Measurements from ENCODE around the gene ATAD3C. TPM values are rescaled to one million over a fixed set of nuclear protein-coding genes. Genes with fewer than 3 reads are reported as not detected.

Gene ATAD3C
- total RNA-seq, 5 donors from 2014 or later (not counting 1 experiment from before 2014, with no cell fraction given) = 0.59 to 3.1 (median 1.4) TPM

- CTCF ChIA-PET = no interaction called here
- Histone ChIP-seq H3K9me3 (no peaks in the 10 kb centered on the region), H3K4me1 (ENCODE audit: control insufficient read depth in 1 of 2, extremely low read depth in 1 of 2, insufficient read depth in 2 of 2, low read length in 2 of 2) (peaks cover 0 to 12% of the 10 kb centered on the region in 2 experiments), H3K36me3 (ENCODE audit: control insufficient read depth in 2 of 2, extremely low read depth in 1 of 2, insufficient read depth in 1 of 2, low read length in 1 of 2) (no peaks in the 10 kb centered on the region), H3K27ac (ENCODE audit: low read length) (no peak overlapping the region), H3K4me3 (ENCODE audit: control insufficient read depth in 1 of 2, extremely low read depth in 1 of 2, low read length in 1 of 2) (no peak overlapping the region), H3K27me3 (replicated peaks in 1 of 2; ENCODE audit: control insufficient read depth in 2 of 2, extremely low read depth in 1 of 2, insufficient read depth in 2 of 2, low read length in 1 of 2) (peaks cover 0 to 67% of the 10 kb centered on the region in 2 experiments)
- Mint-ChIP-seq H3K36me3 (no peaks in the 10 kb centered on the region), H3K4me1 (peaks cover 0 to 2% (median 0%) of the 10 kb centered on the region in 3 donors), H3K27me3 (peaks cover 7 to 34% of the 10 kb centered on the region in 2 donors), H3K4me3 (no peak overlapping the region), H3K9me3 (no peaks in the 10 kb centered on the region), H3K27ac (no peak overlapping the region)
- no peak for ATAC-seq (replicated peaks in 1 of 4)
- POLR2A ChIA-PET = no interaction called here
- WGBS (ENCODE audit: insufficient coverage) = 93% methylated on average over 2 of the region's 7 CpGs
- DNase-seq = no peak
Measured at GRCh38 chr1:1421907-1422464, 27.5 kb upstream of the ATAD3C start.

- no peaks in the 10 kb centered on the region for H3K36me3 Mint-ChIP-seq
- Histone ChIP-seq H3K4me3 (ENCODE audit: control insufficient read depth in 1 of 2, extremely low read depth in 1 of 2, low read length in 1 of 2) (no peak overlapping the region), H3K27me3 (replicated peaks in 1 of 2; ENCODE audit: control insufficient read depth in 2 of 2, extremely low read depth in 1 of 2, insufficient read depth in 2 of 2, low read length in 1 of 2) (peaks cover 0 to 69% of the 10 kb centered on the region in 2 experiments), H3K36me3 (ENCODE audit: control insufficient read depth in 2 of 2, extremely low read depth in 1 of 2, insufficient read depth in 1 of 2, low read length in 1 of 2) (no peaks in the 10 kb centered on the region), H3K4me1 (ENCODE audit: control insufficient read depth in 1 of 2, extremely low read depth in 1 of 2, insufficient read depth in 2 of 2, low read length in 2 of 2) (peaks cover 0 to 14% of the 10 kb centered on the region in 2 experiments), H3K27ac (ENCODE audit: low read length) (no peak overlapping the region), H3K9me3 (no peaks in the 10 kb centered on the region)
- POLR2A ChIA-PET = no interaction called here
- H3K9me3 Mint-ChIP-seq = no peaks in the 10 kb centered on the region
- ATAC-seq (replicated peaks in 1 of 4) (no peak), DNase-seq (no peak)
- H3K27me3 Mint-ChIP-seq = peaks cover 7 to 34% of the 10 kb centered on the region in 2 donors
- no peak overlapping the region for H3K4me3 Mint-ChIP-seq
- CTCF ChIA-PET = no interaction called here
- WGBS (ENCODE audit: insufficient coverage) = 62% methylated on average over 23 of the region's 29 CpGs
- peaks cover 0 to 2% (median 0%) of the 10 kb centered on the region in 3 donors for H3K4me1 Mint-ChIP-seq
- H3K27ac Mint-ChIP-seq = no peak overlapping the region
Measured at GRCh38 chr1:1422465-1423244, 26.8 kb upstream of the ATAD3C start.

GRCh38 chr1:1423245-1423597 is 26.3 kb upstream of the ATAD3C start:
- peaks cover 7 to 33% of the 10 kb centered on the region in 2 donors for H3K27me3 Mint-ChIP-seq
- WGBS (ENCODE audit: insufficient coverage) = 100% methylated on average over 3 of the region's 7 CpGs

GRCh38 chr1:1424707-1425106 is 24.8 kb upstream of the ATAD3C start:
- Histone ChIP-seq H3K36me3 (ENCODE audit: control insufficient read depth in 2 of 2, extremely low read depth in 1 of 2, insufficient read depth in 1 of 2, low read length in 1 of 2) (no peaks in the 10 kb centered on the region), H3K27me3 (replicated peaks in 1 of 2; ENCODE audit: control insufficient read depth in 2 of 2, extremely low read depth in 1 of 2, insufficient read depth in 2 of 2, low read length in 1 of 2) (peaks cover 0 to 77% of the 10 kb centered on the region in 2 experiments), H3K4me3 (ENCODE audit: control insufficient read depth in 1 of 2, extremely low read depth in 1 of 2, low read length in 1 of 2) (no peak overlapping the region), H3K9me3 (no peaks in the 10 kb centered on the region), H3K4me1 (ENCODE audit: control insufficient read depth in 1 of 2, extremely low read depth in 1 of 2, insufficient read depth in 2 of 2, low read length in 2 of 2) (peaks cover 0 to 14% of the 10 kb centered on the region in 2 experiments), H3K27ac (ENCODE audit: low read length) (no peak overlapping the region)
- 98% methylated on average over 5 of the region's 15 CpGs for WGBS (ENCODE audit: insufficient coverage)
- H3K36me3 Mint-ChIP-seq = no peaks in the 10 kb centered on the region
- peaks cover 3 to 7% (median 3%) of the 10 kb centered on the region in 3 donors for H3K4me1 Mint-ChIP-seq
- POLR2A ChIA-PET = no interaction called here
- peaks cover 11 to 40% of the 10 kb centered on the region in 2 donors for H3K27me3 Mint-ChIP-seq
- CTCF ChIA-PET = no interaction called here
- DNase-seq = no peak
- ATAC-seq (replicated peaks in 1 of 4) = no peak
- no peaks in the 10 kb centered on the region for H3K9me3 Mint-ChIP-seq
- no peak overlapping the region for H3K4me3 Mint-ChIP-seq
- H3K27ac Mint-ChIP-seq = no peak overlapping the region

More at GRCh38 chr1:1423245-1423597, 26.3 kb upstream of the ATAD3C start:
- H3K4me3 Mint-ChIP-seq = no peak overlapping the region
- H3K9me3 ChIP-seq = no peaks in the 10 kb centered on the region
- DNase-seq = no peak
- H3K9me3 Mint-ChIP-seq = no peaks in the 10 kb centered on the region
- no peak overlapping the region for H3K27ac ChIP-seq (ENCODE audit: low read length)
- ATAC-seq (replicated peaks in 1 of 4) = no peak
- H3K4me1 ChIP-seq (ENCODE audit: control insufficient read depth in 1 of 2, extremely low read depth in 1 of 2, insufficient read depth in 2 of 2, low read length in 2 of 2) = peaks cover 0 to 14% of the 10 kb centered on the region in 2 experiments
- POLR2A ChIA-PET = no interaction called here
- CTCF ChIA-PET = no interaction called here
- H3K4me3 ChIP-seq (ENCODE audit: control insufficient read depth in 1 of 2, extremely low read depth in 1 of 2, low read length in 1 of 2) = no peak overlapping the region
- H3K4me1 Mint-ChIP-seq = peaks cover 0 to 2% (median under 1%) of the 10 kb centered on the region in 3 donors
- no peaks in the 10 kb centered on the region for H3K36me3 Mint-ChIP-seq
- H3K36me3 ChIP-seq (ENCODE audit: control insufficient read depth in 2 of 2, extremely low read depth in 1 of 2, insufficient read depth in 1 of 2, low read length in 1 of 2) = no peaks in the 10 kb centered on the region
- no peak overlapping the region for H3K27ac Mint-ChIP-seq
- peaks cover 0 to 71% of the 10 kb centered on the region in 2 experiments for H3K27me3 ChIP-seq (replicated peaks in 1 of 2; ENCODE audit: control insufficient read depth in 2 of 2, extremely low read depth in 1 of 2, insufficient read depth in 2 of 2, low read length in 1 of 2)

GRCh38 chr1:1425426-1425752 is 24.1 kb upstream of the ATAD3C start:
- Mint-ChIP-seq H3K27ac (no peak overlapping the region), H3K4me3 (no peak overlapping the region)

GRCh38 chr1:1425753-1426495 is 23.6 kb upstream of the ATAD3C start:
- H3K36me3 Mint-ChIP-seq = no peaks in the 10 kb centered on the region
- H3K27me3 Mint-ChIP-seq = peaks cover 14 to 40% of the 10 kb centered on the region in 2 donors
- peak in 2 of 4 experiments; percentile 30 to 32 for ATAC-seq (replicated peaks in 1 of 4)
- no peak overlapping the region for H3K27ac Mint-ChIP-seq
- 60% methylated on average over 33 of the region's 33 CpGs for WGBS (ENCODE audit: insufficient coverage)
- no peaks in the 10 kb centered on the region for H3K9me3 Mint-ChIP-seq
- CTCF ChIA-PET = interaction anchor here (0.6 kb wide), 2 partner anchors 26 to 29 kb away, joined by 7 to 8 read pairs; no protein-coding TSS in a partner anchor
- no peak overlapping the region for H3K4me3 ChIP-seq (ENCODE audit: control insufficient read depth in 1 of 2, extremely low read depth in 1 of 2, low read length in 1 of 2)
- no peaks in the 10 kb centered on the region for H3K9me3 ChIP-seq
- H3K27ac ChIP-seq (ENCODE audit: low read length) = no peak overlapping the region
- peak overlapping the region in 1 of 3 donors; percentile 35 for H3K4me3 Mint-ChIP-seq
- H3K27me3 ChIP-seq (replicated peaks in 1 of 2; ENCODE audit: control insufficient read depth in 2 of 2, extremely low read depth in 1 of 2, insufficient read depth in 2 of 2, low read length in 1 of 2) = peaks cover 0 to 82% of the 10 kb centered on the region in 2 experiments
- POLR2A ChIA-PET = no interaction called here
- DNase-seq = no peak
- H3K4me1 Mint-ChIP-seq = peaks cover 3 to 7% (median 3%) of the 10 kb centered on the region in 3 donors
- H3K4me1 ChIP-seq (ENCODE audit: control insufficient read depth in 1 of 2, extremely low read depth in 1 of 2, insufficient read depth in 2 of 2, low read length in 2 of 2) = peaks cover 0 to 12% of the 10 kb centered on the region in 2 experiments
- H3K36me3 ChIP-seq (ENCODE audit: control insufficient read depth in 2 of 2, extremely low read depth in 1 of 2, insufficient read depth in 1 of 2, low read length in 1 of 2) = no peaks in the 10 kb centered on the region

More at GRCh38 chr1:1425426-1425752, 24.1 kb upstream of the ATAD3C start:
- peaks cover 14 to 43% of the 10 kb centered on the region in 2 donors for H3K27me3 Mint-ChIP-seq
- H3K27me3 ChIP-seq (replicated peaks in 1 of 2; ENCODE audit: control insufficient read depth in 2 of 2, extremely low read depth in 1 of 2, insufficient read depth in 2 of 2, low read length in 1 of 2) = peaks cover 0 to 82% of the 10 kb centered on the region in 2 experiments
- H3K36me3 ChIP-seq (ENCODE audit: control insufficient read depth in 2 of 2, extremely low read depth in 1 of 2, insufficient read depth in 1 of 2, low read length in 1 of 2) = no peaks in the 10 kb centered on the region
- no peak overlapping the region for H3K4me3 ChIP-seq (ENCODE audit: control insufficient read depth in 1 of 2, extremely low read depth in 1 of 2, low read length in 1 of 2)
- H3K27ac ChIP-seq (ENCODE audit: low read length) = no peak overlapping the region
- H3K36me3 Mint-ChIP-seq = no peaks in the 10 kb centered on the region
- no peaks in the 10 kb centered on the region for H3K9me3 Mint-ChIP-seq
- peaks cover 0 to 14% of the 10 kb centered on the region in 2 experiments for H3K4me1 ChIP-seq (ENCODE audit: control insufficient read depth in 1 of 2, extremely low read depth in 1 of 2, insufficient read depth in 2 of 2, low read length in 2 of 2)
- DNase-seq (no peak), ATAC-seq (replicated peaks in 1 of 4) (no peak)
- POLR2A ChIA-PET = no interaction called here
- H3K9me3 ChIP-seq = no peaks in the 10 kb centered on the region
- 83% methylated on average over 4 of the region's 12 CpGs for WGBS (ENCODE audit: insufficient coverage)
- CTCF ChIA-PET = no interaction called here
- peaks cover 3 to 7% (median 3%) of the 10 kb centered on the region in 3 donors for H3K4me1 Mint-ChIP-seq
